K562 (cell line): ENCODE measurements around the gene INTS6L. TPM values are rescaled to one million over a fixed set of nuclear protein-coding genes. Genes with fewer than 3 reads are reported as not detected.
A peak's percentile ranks its signal among the peaks of the same experiment; 100 is the strongest.

Source experiments
- ATAC-seq: fragments of 200-7000 bp; cut with Tn5 transposase; 3 replicates; pipeline ENCODE4 v1.9.1; 2020; ENCODE audit warnings: moderate library complexity
- BruUV-seq: library from RNA; stranded (reverse); fragments of 400-500 nt; replicated peaks from 2 replicates; lab custom pipeline; 2021; lab: Mats Ljungman, UMichigan
- CTCF ChIA-PET: fragments of 300-600 bp; formaldehyde crosslinking; extraction: SDS; loops from one replicate; lab custom pipeline; 2021; ENCODE audit warnings: low intra/inter-chr PET ratio; lab: Yijun Ruan, JAX
- POLR2A ChIA-PET: fragments of 300-600, 350-650 bp; sonication (Branson Sonifier 250); formaldehyde crosslinking; extraction: SDS; loops from one replicate; lab custom pipeline; 2021; ENCODE audit warnings: antibody characterized with exemption, inconsistent platforms; lab: Yijun Ruan, JAX
- DNase-seq, 4 experiments: peaks; one replicate each; pipeline versions ENCODE4 v3.0.0 to v3.0.0-alpha.2; 2011 to 2018; ENCODE audit warnings: low spot score in 3 of 4, mixed read lengths in 3 of 4; ENCODE audit errors: extremely low read depth in 1 of 4
- FAIRE-seq: peaks from 2 replicates; lab custom pipeline; 2011; peaks lifted over from hg19 to GRCh38; lab: Jason Lieb, UNC
- H2AFZ ChIP-seq: 2 replicates; pipeline ENCODE4 v1.6.0; 2011; ENCODE audit warnings: low read depth, low read length, control low read depth, inconsistent platforms
- H3K27ac ChIP-seq: fragments of 200-600 bp; 3 replicates; pipeline ENCODE4 v1.8.0; 2011; ENCODE audit warnings: low read depth, mild to moderate bottlenecking, control low read depth, inconsistent platforms, low read length, moderate library complexity, mixed read lengths; ENCODE audit errors: extremely low read depth
- H3K27me3 ChIP-seq, 2 experiments: fragments of 300-600 bp in 1 of 2; 2 replicates in 1 of 2; 3 replicates in 1 of 2; pipeline versions ENCODE4 v1.6.0 to v1.8.0; 2011; ENCODE audit warnings: inconsistent platforms in 2 of 2, low read length in 2 of 2, mild to moderate bottlenecking in 1 of 2, mixed read lengths in 1 of 2, moderate library complexity in 1 of 2; ENCODE audit not compliant: control insufficient read depth in 2 of 2, insufficient read depth in 2 of 2
- H3K36me3 ChIP-seq: fragments of 300-600 bp; 3 replicates; pipeline ENCODE4 v1.8.0; 2011; ENCODE audit warnings: mild to moderate bottlenecking, low read length, inconsistent platforms; ENCODE audit not compliant: control insufficient read depth, insufficient read depth
- H3K4me1 ChIP-seq, 2 experiments: fragments of 200-600 bp in 1 of 2; replicated peaks in 1 of 2; 2 replicates in 1 of 2; 3 replicates in 1 of 2; pipeline versions ENCODE4 v1.5.1 to v1.8.0; 2011; ENCODE audit warnings: inconsistent platforms in 2 of 2, low read length in 2 of 2, mild to moderate bottlenecking in 1 of 2, mixed read lengths in 1 of 2, moderate library complexity in 1 of 2; ENCODE audit not compliant: control insufficient read depth in 2 of 2, insufficient read depth in 2 of 2
- H3K4me2 ChIP-seq: 2 replicates; pipeline ENCODE4 v1.6.1; 2011; ENCODE audit warnings: low read length, control low read depth, inconsistent platforms, mixed read lengths; ENCODE audit not compliant: insufficient read depth
- H3K4me3 ChIP-seq: fragments of 200-600 bp; sonication (generic), shearing (Covaris generic); 2 replicates; pipeline ENCODE4 v1.5.1; 2016; ENCODE audit warnings: control low read depth, inconsistent platforms
- H3K79me2 ChIP-seq: fragments of 200-600 bp; 3 replicates; pipeline ENCODE4 v1.8.0; 2011; ENCODE audit warnings: low read length, inconsistent platforms; ENCODE audit not compliant: control insufficient read depth, insufficient read depth
- H3K9ac ChIP-seq, 2 experiments: 2 replicates each; pipeline versions ENCODE4 v1.6.0 to v1.6.1; 2011; ENCODE audit warnings: low read depth in 2 of 2, low read length in 2 of 2, control low read depth in 1 of 2, inconsistent platforms in 1 of 2, mild to moderate bottlenecking in 1 of 2, mixed read lengths in 1 of 2; ENCODE audit not compliant: insufficient read depth in 1 of 2
- H3K9me1 ChIP-seq: one replicate; pipeline ENCODE4 v1.6.0; 2011; ENCODE audit warnings: inconsistent platforms, mild to moderate bottlenecking, low read length, moderate library complexity; ENCODE audit not compliant: control insufficient read depth, insufficient read depth
- H3K9me3 ChIP-seq: replicated peaks from 2 replicates; pipeline ENCODE4 v1.5.1; 2011; ENCODE audit warnings: low read depth, low read length, inconsistent platforms; ENCODE audit not compliant: control insufficient read depth, insufficient read depth
- H4K20me1 ChIP-seq: replicated peaks from 2 replicates; pipeline ENCODE4 v1.6.1; 2011; ENCODE audit warnings: low read length, inconsistent platforms, mixed read lengths; ENCODE audit not compliant: control insufficient read depth, insufficient read depth
- ATF7 ChIP-seq: fragments of 450-650 bp; IDR thresholded peaks from 2 replicates; pipeline ENCODE4 v1.7.1; 2014; ENCODE audit warnings: mild to moderate bottlenecking, moderate library complexity
- CHCHD3 ChIP-seq: fragments of 250-450 bp; sonication (Bioruptor Pico); IDR thresholded peaks from 2 replicates; pipeline ENCODE4 v2.1.2; 2022; ENCODE audit warnings: mild to moderate bottlenecking
- WGBS: fragments of 100-300 bp; shearing (Covaris generic); methylation state at CpG from one replicate; pipeline ENCODE4 v1.1.6; 2016; ENCODE audit warnings: low coverage, mixed read lengths; ENCODE audit not compliant: insufficient coverage; ENCODE audit errors: missing lambda C conversion rate; 5-methylcytosine and 5-hydroxymethylcytosine counted together
- in situ Hi-C: fragments of 300-500 bp; cut with MboI; formaldehyde crosslinking; loops from 4 replicates; pipeline ENCODE4 v1.15.0; 2018; ENCODE audit warnings: inconsistent platforms, mixed read lengths
- intact Hi-C: fragments of 100-400 bp; cut with micrococcal nuclease; formaldehyde crosslinking; loops from 2 replicates; pipeline ENCODE4 v1.14.2; 2022
- polyA plus RNA-seq, 8 experiments: library from polyadenylated mRNA; depleted of rRNA in 4 of 8; stranded (reverse) in 5 of 8; unstranded in 3 of 8; fragments of >200 nt; fragmentation: Nextera tagmentation in 2 of 8; fragmentation: Illumina TruSeq in 1 of 8; extraction: Ambion mirVana in 2 of 8; extraction: Trizol in 1 of 8; gene quantifications; 2 replicates each; pipeline versions ENCODE4 v1.2.1 to v1.2.3, GENCODE V29; 2011 to 2014; ENCODE audit warnings: inconsistent platforms in 1 of 8, missing spikeins in 1 of 8
- total RNA-seq, 7 experiments: library from RNA; depleted of rRNA in 6 of 7; stranded (reverse); fragments of >200 nt in 6 of 7; fragmentation: Illumina TruSeq in 2 of 7; extraction: Trizol in 2 of 7; gene quantifications; 2 replicates each; pipeline versions ENCODE4 v1.2.1 to v1.2.3, GENCODE V29; 2011 to 2021; ENCODE audit warnings: low replicate concordance in 1 of 7
- TF ChIP-seq, protein P1 (sequence below), 2 experiments: fragments of 450-650 bp in 1 of 2; sonication (generic) in 1 of 2; formaldehyde crosslinking in 1 of 2; IDR thresholded peaks in 1 of 2; conservative IDR thresholded peaks in 1 of 2; 2 replicates each; pipeline versions ENCODE4 v1.6.1 to v1.8.1; 2016 to 2023; ENCODE audit warnings: mild to moderate bottlenecking in 2 of 2, moderate library complexity in 2 of 2, inconsistent platforms in 1 of 2, missing genetic modification reagents in 1 of 2
- TF ChIP-seq, protein P2 (sequence below): fragments of 450-650 bp; IDR thresholded peaks from 2 replicates; pipeline ENCODE4 v1.6.1; 2016; ENCODE audit warnings: antibody characterized with exemption

The INTS6L gene
- total and polyA plus RNA-seq, 9 of the 15 experiments (the other 6 are each of a cell fraction or from before 2014, with no cell fraction given), result 6.1 to 44.9 (median 21.9) TPM

DNA sequence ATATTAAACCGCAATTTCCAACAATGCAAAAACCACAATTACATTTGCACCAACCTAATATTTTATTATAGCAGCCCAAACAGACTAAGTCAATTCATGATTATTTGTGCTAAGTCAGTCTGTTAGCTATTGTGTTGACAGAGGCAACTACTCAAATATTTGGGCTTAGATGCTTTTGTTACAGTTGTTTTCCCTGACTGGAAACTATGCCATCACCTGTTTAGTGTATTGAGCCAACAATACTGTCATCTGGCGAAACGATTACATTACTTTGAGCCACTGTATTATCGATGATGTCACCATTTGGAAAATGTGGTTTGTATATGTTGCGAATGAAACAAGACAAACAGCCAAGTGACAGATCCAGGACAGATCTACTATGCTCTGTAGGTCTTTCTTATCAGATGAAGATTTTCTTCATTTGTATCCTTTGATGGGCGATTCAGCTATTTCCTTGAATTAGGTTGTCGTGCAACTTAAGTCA is 38.7 kb upstream of the INTS6L start:
- FAIRE-seq, result no peak
- 14% methylated on average over 7 of the region's 7 CpGs for WGBS
- TF ChIP-seq CHCHD3 (CRISPR knock-in tag) (no peak), ATF7 (peak; percentile 19; the same call in 1 of the 2 replicates)
- TF ChIP-seq, protein P1, sequence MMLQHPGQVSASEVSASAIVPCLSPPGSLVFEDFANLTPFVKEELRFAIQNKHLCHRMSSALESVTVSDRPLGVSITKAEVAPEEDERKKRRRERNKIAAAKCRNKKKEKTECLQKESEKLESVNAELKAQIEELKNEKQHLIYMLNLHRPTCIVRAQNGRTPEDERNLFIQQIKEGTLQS (IDR thresholded peaks at IDR 0.05), result peak; percentile 62; the same call in 1 of the 2 replicates
- TF ChIP-seq, protein P1 (CRISPR knock-in tag; conservative IDR thresholded peaks at IDR 0.05), result no peak
- TF ChIP-seq, protein P2, sequence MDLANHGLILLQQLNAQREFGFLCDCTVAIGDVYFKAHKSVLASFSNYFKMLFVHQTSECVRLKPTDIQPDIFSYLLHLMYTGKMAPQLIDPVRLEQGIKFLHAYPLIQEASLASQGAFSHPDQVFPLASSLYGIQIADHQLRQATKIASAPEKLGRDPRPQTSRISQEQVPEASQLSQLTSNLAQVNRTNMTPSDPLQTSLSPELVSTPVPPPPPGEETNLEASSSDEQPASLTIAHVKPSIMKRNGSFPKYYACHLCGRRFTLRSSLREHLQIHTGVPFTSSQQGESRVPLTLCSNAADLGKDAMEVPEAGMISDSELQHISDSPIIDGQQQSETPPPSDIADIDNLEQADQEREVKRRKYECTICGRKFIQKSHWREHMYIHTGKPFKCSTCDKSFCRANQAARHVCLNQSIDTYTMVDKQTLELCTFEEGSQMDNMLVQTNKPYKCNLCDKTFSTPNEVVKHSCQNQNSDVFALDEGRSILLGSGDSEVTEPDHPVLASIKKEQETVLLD, result no peak
- Histone ChIP-seq H3K9me3 (no peaks in the 10 kb centered on the region), H3K4me1 (no peaks in the 10 kb centered on the region), H3K9ac (no peak overlapping the region), H2AFZ (no peak overlapping the region), H4K20me1 (no peaks in the 10 kb centered on the region), H3K4me3 (no peak overlapping the region), H3K79me2 (no peaks in the 10 kb centered on the region), H3K9me1 (no peaks in the 10 kb centered on the region), H3K36me3 (no peaks in the 10 kb centered on the region), H3K27ac (no peak overlapping the region), H3K4me2 (no peak overlapping the region), H3K27me3 (no peaks in the 10 kb centered on the region)
- intact Hi-C loops (loop anchor here (10.0 kb wide), 1 partner anchor 63 kb away; no protein-coding TSS in a partner anchor), in situ Hi-C loops (no loop called here)
- ChIA-PET POLR2A (interaction anchor here (0.6 kb wide), 1 partner anchor 1101 kb away, joined by 4 read pairs; no protein-coding TSS in a partner anchor), CTCF (no interaction called here)
- no TSS peak for BruUV-seq
- DNase-seq, result no peak
- no peak for ATAC-seq
